Fibroblast of villous mesenchyme (primary cell): ENCODE measurements around the gene SMIM14. TPM values are rescaled to one million over a fixed set of nuclear protein-coding genes. Genes with fewer than 3 reads are reported as not detected.

Experiments used
- DNase-seq: peaks from one replicate; pipeline ENCODE4 v3.0.0-alpha.2; 2010; ENCODE audit warnings: low read depth
- H3K4me3 ChIP-seq: 2 replicates; pipeline ENCODE4 v1.5.1; 2011; ENCODE audit warnings: low read depth, mild to moderate bottlenecking, low read length
- total RNA-seq: library from RNA; depleted of rRNA; stranded (reverse); fragments of >200 nt; gene quantifications from 2 replicates; pipeline ENCODE4 v1.2.3, GENCODE V29; 2012
- TF ChIP-seq, protein P1 (sequence below): IDR thresholded peaks from 2 replicates; pipeline ENCODE4 v1.5.1; 2012; ENCODE audit warnings: low read depth, mild to moderate bottlenecking, low read length; ENCODE audit not compliant: insufficient read depth

SMIM14 gene
- total RNA-seq, 1 donor: 29.4 TPM

DNA sequence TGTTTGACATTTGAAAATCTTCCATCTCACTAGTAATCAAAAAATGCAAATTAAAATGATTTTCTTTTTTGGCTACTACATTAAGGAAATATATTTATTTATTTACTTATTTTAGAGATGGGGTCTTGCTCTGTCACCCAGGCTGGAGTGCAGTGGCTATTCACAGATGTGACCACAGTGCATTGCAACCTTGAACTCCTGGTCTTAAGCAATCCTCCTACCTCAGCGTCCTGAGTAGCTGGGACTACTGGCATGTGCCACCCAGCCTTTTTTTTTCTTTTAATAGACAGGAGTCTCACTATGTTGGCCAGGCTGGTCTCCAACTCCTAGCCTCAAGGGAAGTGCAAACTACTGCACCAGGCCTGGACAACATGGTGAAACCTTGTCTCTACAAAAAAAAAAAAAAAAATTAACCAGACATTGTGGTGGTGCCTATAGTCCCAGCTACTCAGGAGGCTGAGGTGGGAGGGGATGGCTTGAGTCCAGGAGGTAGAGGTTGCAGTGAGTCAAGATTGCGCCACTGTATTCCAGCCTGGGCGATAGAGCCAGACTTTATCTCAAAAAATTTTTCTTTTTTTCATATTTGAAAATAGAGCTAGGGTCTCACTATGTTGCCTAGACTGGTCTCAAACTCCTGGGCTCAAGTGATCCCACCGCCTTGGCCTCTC, 4.4 kb upstream of the SMIM14 start:
- no peak overlapping the region for H3K4me3 ChIP-seq
- DNase-seq: peak; percentile 39
- TF ChIP-seq, protein P1, sequence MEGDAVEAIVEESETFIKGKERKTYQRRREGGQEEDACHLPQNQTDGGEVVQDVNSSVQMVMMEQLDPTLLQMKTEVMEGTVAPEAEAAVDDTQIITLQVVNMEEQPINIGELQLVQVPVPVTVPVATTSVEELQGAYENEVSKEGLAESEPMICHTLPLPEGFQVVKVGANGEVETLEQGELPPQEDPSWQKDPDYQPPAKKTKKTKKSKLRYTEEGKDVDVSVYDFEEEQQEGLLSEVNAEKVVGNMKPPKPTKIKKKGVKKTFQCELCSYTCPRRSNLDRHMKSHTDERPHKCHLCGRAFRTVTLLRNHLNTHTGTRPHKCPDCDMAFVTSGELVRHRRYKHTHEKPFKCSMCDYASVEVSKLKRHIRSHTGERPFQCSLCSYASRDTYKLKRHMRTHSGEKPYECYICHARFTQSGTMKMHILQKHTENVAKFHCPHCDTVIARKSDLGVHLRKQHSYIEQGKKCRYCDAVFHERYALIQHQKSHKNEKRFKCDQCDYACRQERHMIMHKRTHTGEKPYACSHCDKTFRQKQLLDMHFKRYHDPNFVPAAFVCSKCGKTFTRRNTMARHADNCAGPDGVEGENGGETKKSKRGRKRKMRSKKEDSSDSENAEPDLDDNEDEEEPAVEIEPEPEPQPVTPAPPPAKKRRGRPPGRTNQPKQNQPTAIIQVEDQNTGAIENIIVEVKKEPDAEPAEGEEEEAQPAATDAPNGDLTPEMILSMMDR: no peak

DNA sequence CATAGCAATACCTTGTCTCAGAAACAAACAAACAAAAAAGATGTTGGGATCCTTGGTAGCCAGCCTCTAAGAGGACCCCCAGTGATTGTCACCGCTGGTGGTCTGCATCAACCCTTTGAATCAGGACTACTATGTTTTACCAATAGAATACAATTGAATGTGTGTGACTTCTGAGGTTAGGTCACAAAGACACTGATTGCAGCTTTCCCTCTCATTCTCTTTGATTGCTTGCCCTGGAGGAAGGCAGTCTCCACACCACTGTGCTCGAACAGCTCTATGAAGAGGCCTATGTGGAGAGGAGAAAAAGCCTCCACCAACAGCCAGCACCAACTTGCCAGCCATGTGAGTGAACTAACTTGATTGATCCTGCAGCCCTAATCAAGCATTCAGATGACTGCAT, 2.8 kb upstream of the SMIM14 start:
- no peak for DNase-seq
- no peak overlapping the region for H3K4me3 ChIP-seq
- TF ChIP-seq, protein P1: no peak

DNA sequence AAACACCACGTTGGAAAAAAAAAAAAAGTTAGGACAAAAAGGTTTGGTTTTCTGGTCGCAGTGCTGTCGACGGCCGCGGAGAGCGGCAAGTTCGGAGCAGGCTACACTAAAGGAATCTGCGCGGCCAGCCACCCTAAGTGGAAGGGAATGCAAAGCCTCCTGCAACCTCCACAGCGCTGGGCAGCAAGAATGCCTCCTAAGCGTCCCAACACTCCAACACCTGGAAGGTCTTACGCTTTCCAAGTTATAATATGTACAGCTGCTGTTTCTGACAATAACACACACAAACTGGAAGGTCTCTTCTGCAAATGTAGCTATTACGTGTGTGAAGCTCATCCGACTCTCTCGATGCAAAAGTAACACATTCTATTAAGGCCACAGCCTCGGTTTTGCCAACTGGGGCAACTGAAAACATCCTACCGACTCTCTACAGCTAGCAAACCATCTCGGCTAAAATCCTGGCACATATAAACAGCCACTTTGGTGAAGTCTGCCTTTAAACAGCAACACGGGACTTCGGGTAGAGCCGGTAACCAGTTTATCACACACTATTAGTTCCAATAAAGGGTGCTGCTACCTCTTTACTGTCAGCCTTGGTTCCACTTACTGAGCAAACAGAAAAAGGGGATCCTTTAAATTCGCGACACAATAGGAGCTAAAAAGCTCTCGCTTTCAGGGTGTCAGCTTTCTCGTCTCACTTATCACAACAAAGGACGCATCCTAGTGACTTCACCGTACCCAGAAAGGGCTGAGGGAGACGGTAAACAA, 895 bp downstream of the SMIM14 start:
- peak; percentile 74 for DNase-seq

DNA sequence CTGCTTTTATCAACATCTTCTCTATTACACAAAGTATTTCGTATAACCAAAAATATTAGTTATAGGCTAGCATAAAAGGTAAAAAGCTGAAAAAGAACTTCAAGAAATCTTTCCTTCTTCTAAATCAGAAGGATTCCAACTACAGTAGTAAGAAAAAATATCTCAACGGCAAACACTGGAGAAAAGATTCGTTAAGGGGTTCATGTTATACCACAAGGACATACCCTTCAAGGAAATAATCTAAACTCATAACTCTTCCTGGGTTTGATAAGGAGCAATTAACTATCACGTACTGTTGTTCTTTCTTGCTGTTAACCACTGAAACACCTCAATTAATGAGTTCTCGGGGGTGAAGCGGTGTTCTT, 1.5 kb downstream of the SMIM14 start:
- TF ChIP-seq, protein P1: no peak
- no peak for DNase-seq
- peak overlapping the region; percentile 97 for H3K4me3 ChIP-seq

More for the DNA sequence above, 895 bp downstream of the SMIM14 start:
- TF ChIP-seq, protein P1: no peak
- peak overlapping the region; percentile 97 for H3K4me3 ChIP-seq

GRCh38 chr4:39636531-39637184, 2.0 kb downstream of the SMIM14 start:
- peak overlapping the region; percentile 97 for H3K4me3 ChIP-seq
- DNase-seq: peak; percentile 50
- TF ChIP-seq, protein P1: no peak

GRCh38 chr4:39635023-39635422, 3.6 kb downstream of the SMIM14 start:
- DNase-seq: peak; percentile 3
- no peak overlapping the region for H3K4me3 ChIP-seq
- TF ChIP-seq, protein P1: no peak
